GM13976 (cell line): Measurements from ENCODE around the gene TMEM178A.

ENCODE experiments used
- DNase-seq: peaks from one replicate; pipeline ENCODE4 v3.0.0; 2012; ENCODE audit warnings: low spot score
- CTCF ChIP-seq: IDR thresholded peaks from 2 replicates; pipeline ENCODE4 v1.5.1; 2012; ENCODE audit warnings: borderline replicate concordance, mild to moderate bottlenecking; ENCODE audit not compliant: insufficient read depth; ENCODE audit errors: extremely low read depth, missing control alignments, control extremely low read depth
- in situ Hi-C: fragments of 300-500 bp; cut with MboI; formaldehyde crosslinking; loops from one replicate; pipeline ENCODE4 v1.12.0; 2022; ENCODE audit warnings: low sequenced_read_pairs, mixed read lengths, inconsistent platforms; ENCODE audit not compliant: unreplicated experiment

TMEM178A gene

DNA sequence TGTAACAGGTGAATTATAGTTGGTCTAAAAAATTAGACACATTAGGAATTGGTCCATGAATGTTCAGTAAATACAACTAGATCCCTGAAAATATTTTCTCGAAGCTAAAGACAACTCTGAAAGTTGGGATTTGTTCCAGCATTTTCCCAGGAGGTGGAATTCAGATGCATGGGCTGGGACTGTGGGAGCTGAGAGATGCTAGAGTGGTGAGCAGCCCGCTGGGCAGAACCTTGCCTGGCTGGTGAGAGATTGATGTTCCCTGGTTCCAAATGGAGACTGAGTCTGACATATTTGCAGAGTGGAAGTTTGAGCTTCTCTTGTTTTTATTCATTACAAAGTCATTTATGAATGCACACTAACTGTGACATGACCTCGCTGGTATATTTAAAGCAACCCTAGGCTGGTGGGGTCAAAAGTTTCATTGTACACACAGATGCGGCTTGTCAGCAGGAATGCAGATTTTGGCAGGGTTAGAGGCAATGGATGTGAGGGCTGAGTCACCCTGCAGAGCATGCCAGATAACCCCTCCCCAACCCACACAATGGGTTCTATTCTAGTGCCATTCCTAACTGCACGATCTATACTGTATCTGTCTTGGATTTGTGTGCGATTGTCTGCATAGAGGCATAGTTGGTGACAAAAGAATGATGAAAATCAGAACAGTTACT is 23.5 kb upstream of the TMEM178A start:
- no peak for DNase-seq
- TF ChIP-seq CTCF: no peak
- in situ Hi-C loops: no loop called here

- no peak for DNase-seq
- TF ChIP-seq CTCF: no peak
- in situ Hi-C loops: no loop called here
Measured at GRCh38 chr2:39645826-39646225, 19.9 kb upstream of the TMEM178A start.

- no peak for DNase-seq
- TF ChIP-seq CTCF: no peak
- in situ Hi-C loops: no loop called here
Measured at GRCh38 chr2:39646267-39646666, 19.4 kb upstream of the TMEM178A start.

- no peak for DNase-seq
- no peak for TF ChIP-seq CTCF
- in situ Hi-C loops: no loop called here
Measured at GRCh38 chr2:39647104-39647765, 18.5 kb upstream of the TMEM178A start.

DNA sequence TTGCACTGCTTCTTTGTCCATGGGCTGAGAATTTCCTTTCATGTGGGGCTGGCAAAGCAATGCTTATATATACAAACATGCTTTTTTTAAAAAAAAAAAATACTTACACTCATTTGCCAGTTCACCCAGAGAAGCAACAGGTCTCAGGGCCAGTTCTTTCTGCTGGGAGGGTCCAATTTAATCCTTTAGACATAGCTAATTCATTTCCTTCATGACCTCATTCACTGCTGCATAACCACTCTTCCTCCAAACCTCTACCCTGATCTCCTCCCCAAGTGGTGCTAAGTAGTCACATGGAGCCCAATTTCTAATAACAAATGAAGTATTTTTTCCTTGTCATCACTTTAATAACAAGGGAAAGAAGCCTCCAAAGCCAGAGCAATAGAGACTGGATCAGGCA is 17.1 kb upstream of the TMEM178A start:
- TF ChIP-seq CTCF: no peak
- no peak for DNase-seq
- in situ Hi-C loops: no loop called here

DNA sequence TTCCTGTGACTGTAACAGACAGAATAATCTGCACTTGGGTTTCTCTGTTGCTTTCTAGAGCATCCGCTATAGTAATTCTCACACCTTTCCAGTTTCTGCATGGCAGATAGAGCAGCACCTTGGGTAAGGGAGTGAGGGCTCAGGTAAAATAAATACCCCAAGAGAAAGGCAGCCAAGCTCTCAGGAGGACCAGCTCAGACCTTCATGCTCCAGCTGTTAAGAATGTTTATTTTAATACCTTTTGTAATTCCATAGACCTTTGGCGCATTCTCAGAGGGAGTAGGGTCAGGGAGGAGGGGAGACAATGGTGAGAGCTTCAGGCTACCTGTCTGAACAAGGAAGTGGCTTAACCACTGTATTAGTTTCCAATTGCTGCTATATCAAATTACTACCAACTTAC is 16.2 kb upstream of the TMEM178A start:
- in situ Hi-C loops: no loop called here
- no peak for TF ChIP-seq CTCF
- no peak for DNase-seq
